B cell (primary cell): Measurements from ENCODE around the gene ZNRD2. TPM values are rescaled to one million over a fixed set of nuclear protein-coding genes. Genes with fewer than 3 reads are reported as not detected.
"Not testable (repeated sequence)": the region's sequence is repeated elsewhere in the genome, so short reads cannot be mapped to it uniquely, and the experiment has no call there.

ENCODE experiments used
- ATAC-seq: fragments of 200-7000 bp; cut with Tn5 transposase; one replicate; pipeline ENCODE4 v1.10.0; 2021; ENCODE audit warnings: low read depth, mild to moderate bottlenecking, moderate number of reproducible peaks, moderate library complexity
- CTCF ChIA-PET: fragments of 350-600 bp; sonication (Branson Sonifier 250); formaldehyde crosslinking; loops from one replicate; lab custom pipeline; 2021; ENCODE audit warnings: antibody characterized with exemption, inconsistent platforms; lab: Charles Lee
- POLR2A ChIA-PET: fragments of 350-600 bp; sonication (Branson Sonifier 250); formaldehyde crosslinking; loops from one replicate; lab custom pipeline; 2021; ENCODE audit warnings: antibody characterized with exemption; lab: Charles Lee
- DNase-seq: peaks from one replicate; pipeline ENCODE4 v3.0.0; 2013
- H2AFZ ChIP-seq: 2 replicates; pipeline ENCODE4 v1.6.1; 2012; ENCODE audit warnings: mild to moderate bottlenecking, low read depth, low read length; ENCODE audit not compliant: insufficient read depth, poor library complexity, severe bottlenecking
- H3K27ac ChIP-seq, 2 donors: 1 replicate in 1 of 2; 2 replicates in 1 of 2; pipeline ENCODE4 v1.5.1; 2012 to 2013; ENCODE audit warnings: low read length in 2 of 2, mild to moderate bottlenecking in 2 of 2, moderate library complexity in 1 of 2
- H3K27me3 ChIP-seq, 4 experiments: fragments of 200-600 bp in 1 of 4; sonication (generic) in 1 of 4; replicated peaks in 1 of 4; 1 replicate in 2 of 4; 2 replicates in 2 of 4; pipeline versions ENCODE4 v1.6.1 to v1.7.0; 2013 to 2016; ENCODE audit warnings: low read length in 3 of 4, mild to moderate bottlenecking in 2 of 4, mixed read lengths in 1 of 4, moderate library complexity in 1 of 4; ENCODE audit not compliant: insufficient read depth in 4 of 4, control insufficient read depth in 3 of 4; ENCODE audit errors: control extremely low read depth in 1 of 4
- H3K36me3 ChIP-seq, 2 experiments: replicated peaks in 1 of 2; 1 replicate in 1 of 2; 2 replicates in 1 of 2; pipeline versions ENCODE4 v1.6.1 to v1.7.1; 2013; ENCODE audit warnings: low read length in 1 of 2; ENCODE audit not compliant: insufficient read depth in 2 of 2, control insufficient read depth in 1 of 2; ENCODE audit errors: control extremely low read depth in 1 of 2, extremely low read depth in 1 of 2
- H3K4me1 ChIP-seq, 2 donors: fragments of 200-600 bp in 1 of 2; sonication (generic) in 1 of 2; 1 replicate in 1 of 2; 2 replicates in 1 of 2; pipeline versions ENCODE4 v1.5.1 to v1.6.1; 2013 to 2017; ENCODE audit warnings: low read length in 2 of 2; ENCODE audit not compliant: control insufficient read depth in 2 of 2, insufficient read depth in 2 of 2
- H3K4me2 ChIP-seq: replicated peaks from 2 replicates; pipeline ENCODE3; 2012; ENCODE audit warnings: mild to moderate bottlenecking, low read depth, low read length; ENCODE audit not compliant: poor library complexity, severe bottlenecking
- H3K4me3 ChIP-seq, 5 experiments: fragments of 200-600 bp in 1 of 5; sonication (generic) in 1 of 5; 1 replicate in 3 of 5; 2 replicates in 2 of 5; pipeline versions ENCODE4 v1.5.1 to v1.7.0; 2011 to 2016; ENCODE audit warnings: low read length in 4 of 5, mild to moderate bottlenecking in 4 of 5, low read depth in 2 of 5, control low read depth in 1 of 5, moderate library complexity in 1 of 5; ENCODE audit not compliant: insufficient read depth in 1 of 5; ENCODE audit errors: control extremely low read depth in 1 of 5, extremely low read depth in 1 of 5
- H3K79me2 ChIP-seq: fragments of 200-600 bp; sonication (generic); one replicate; pipeline ENCODE4 v1.6.0; 2016; ENCODE audit warnings: low read length; ENCODE audit not compliant: control insufficient read depth, insufficient read depth
- H3K9ac ChIP-seq: fragments of 200-600 bp; sonication (generic); 2 replicates; pipeline ENCODE4 v1.6.1; 2017; ENCODE audit warnings: mild to moderate bottlenecking, low read length, moderate library complexity
- H3K9me3 ChIP-seq, 3 donors: one replicate each; pipeline versions ENCODE4 v1.6.1 to v1.7.1; 2013; ENCODE audit warnings: low read length in 2 of 3; ENCODE audit not compliant: control insufficient read depth in 2 of 3, insufficient read depth in 1 of 3; ENCODE audit errors: control extremely low read depth in 1 of 3
- H4K20me1 ChIP-seq: 2 replicates; pipeline ENCODE4 v1.6.0; 2012; ENCODE audit warnings: mild to moderate bottlenecking, low read length; ENCODE audit not compliant: insufficient read depth, control insufficient read depth, poor library complexity, severe bottlenecking
- H3K27ac Mint-ChIP-seq: one replicate; pipeline ENCODE4 v1.8.0; 2021; ENCODE audit warnings: mixed read lengths
- H3K27me3 Mint-ChIP-seq: one replicate; pipeline ENCODE4 v1.8.0; 2021; ENCODE audit warnings: mixed read lengths
- H3K4me1 Mint-ChIP-seq: one replicate; pipeline ENCODE4 v1.8.0; 2021; ENCODE audit warnings: mixed read lengths
- H3K4me3 Mint-ChIP-seq: one replicate; pipeline ENCODE4 v1.8.0; 2021; ENCODE audit warnings: mixed read lengths
- H3K9me3 Mint-ChIP-seq: one replicate; pipeline ENCODE4 v1.8.0; 2022; ENCODE audit warnings: mixed read lengths; ENCODE audit not compliant: insufficient read depth
- EZH2 ChIP-seq: IDR thresholded peaks from 2 replicates; pipeline ENCODE4 v1.6.1; 2012; ENCODE audit warnings: borderline replicate concordance, low read depth, mild to moderate bottlenecking, moderate library complexity, low read length; ENCODE audit not compliant: insufficient read depth, poor library complexity, severe bottlenecking
- WGBS: methylation state at CpG from one replicate; pipeline ENCODE4 v1.1.5; 2013; ENCODE audit warnings: missing lambda C conversion rate; ENCODE audit not compliant: insufficient coverage; 5-methylcytosine and 5-hydroxymethylcytosine counted together
- intact Hi-C: fragments of 100-400 bp; cut with micrococcal nuclease; formaldehyde crosslinking; loops from one replicate; pipeline ENCODE4 v1.10.0; 2022
- polyA minus RNA-seq: library from RNA; depleted of rRNA, polyadenylated mRNA; stranded (reverse); fragments of >200 nt; gene quantifications from 2 replicates; pipeline ENCODE4 v1.2.3, GENCODE V29; 2012
- polyA plus RNA-seq: library from polyadenylated mRNA; depleted of rRNA; stranded (reverse); fragments of >200 nt; gene quantifications from 2 replicates; pipeline ENCODE4 v1.2.3, GENCODE V29; 2012
- total RNA-seq, 2 donors: library from RNA; stranded (reverse); fragments of 120-200 nt in 1 of 2; gene quantifications; 1 replicate in 1 of 2; 2 replicates in 1 of 2; pipeline versions ENCODE4 v1.2.3 to v1.2.4, GENCODE V29; 2013 to 2022
- TF ChIP-seq, protein P1 (sequence below): fragments of 200-600 bp; IDR thresholded peaks from one replicate; pipeline ENCODE4 v1.8.0; 2022; ENCODE audit warnings: antibody characterized with exemption, mild to moderate bottlenecking

ZNRD2 gene, protein sequence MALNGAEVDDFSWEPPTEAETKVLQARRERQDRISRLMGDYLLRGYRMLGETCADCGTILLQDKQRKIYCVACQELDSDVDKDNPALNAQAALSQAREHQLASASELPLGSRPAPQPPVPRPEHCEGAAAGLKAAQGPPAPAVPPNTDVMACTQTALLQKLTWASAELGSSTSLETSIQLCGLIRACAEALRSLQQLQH
- 22.1 and 24.0 TPM in 2 replicates for total RNA-seq
- total RNA-seq (2013) = 31.5 TPM
- polyA plus RNA-seq = 98.0 and 112 TPM in 2 replicates
- polyA minus RNA-seq = 60.1 and 67.6 TPM in 2 replicates

DNA sequence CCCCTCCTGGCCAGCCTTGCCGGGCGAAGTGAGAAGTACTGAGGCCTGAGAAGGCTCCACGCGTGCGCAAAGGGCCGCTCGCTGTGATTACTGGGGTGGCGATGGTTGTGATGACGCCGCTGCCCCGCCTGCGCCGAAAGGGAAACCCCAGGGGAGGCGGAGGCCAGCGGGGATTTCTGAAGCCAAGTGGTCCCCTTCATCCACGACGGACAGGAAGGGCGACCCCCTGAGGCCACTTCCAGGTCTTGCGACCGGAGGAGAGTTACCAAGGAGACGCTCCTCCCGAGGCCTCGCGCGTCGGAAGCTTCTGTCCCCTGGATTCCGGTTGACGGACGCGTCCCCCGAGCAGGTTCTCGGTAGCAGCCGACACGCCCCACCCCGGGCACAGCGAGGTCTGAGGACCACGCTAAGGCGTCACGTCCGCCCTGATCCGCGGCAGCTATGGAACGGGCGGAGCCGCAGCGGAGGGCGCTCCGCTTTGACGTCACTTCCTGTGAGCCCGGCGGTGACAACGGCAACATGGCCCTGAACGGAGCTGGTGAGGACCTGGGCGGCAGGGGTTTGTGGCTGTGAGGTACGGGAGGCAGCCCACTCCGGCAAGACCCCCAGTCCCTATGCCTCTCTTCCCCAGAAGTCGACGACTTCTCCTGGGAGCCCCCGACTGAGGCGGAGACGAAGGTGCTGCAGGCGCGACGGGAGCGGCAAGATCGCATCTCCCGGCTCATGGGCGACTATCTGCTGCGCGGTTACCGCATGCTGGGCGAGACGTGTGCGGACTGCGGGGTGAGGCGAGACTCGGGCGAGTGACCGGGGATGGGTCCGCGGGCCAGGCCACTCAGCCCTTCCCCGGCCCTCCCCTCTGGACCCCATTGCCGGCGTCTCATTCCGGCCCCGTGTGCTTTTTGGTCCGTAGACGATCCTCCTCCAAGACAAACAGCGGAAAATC lies at the start of gene ZNRD2:
TSS of gene ZNRD2 (plus strand) at position 505 of the 946 bp plus-strand sequence. CDS start at position 520, 15 bp downstream.
- Mint-ChIP-seq H3K27me3 (no peaks in the 10 kb centered on the region), H3K27ac (peak within 1 kb of the TSS; percentile 99), H3K9me3 (no peaks in the 10 kb centered on the region), H3K4me1 (peaks cover 75% of the 10 kb centered on the region), H3K4me3 (peak within 1 kb of the TSS; percentile 99)
- DNase-seq (peak; percentile 99), ATAC-seq (peak; percentile 67)
- peaks cover 0 to 6% of the 10 kb centered on the region in 2 experiments for H3K36me3 ChIP-seq
- CTCF ChIA-PET = interaction anchor here (0.6 to 5.1 kb wide), 13 partner anchors 10 to 318 kb away, joined by 3 to 86 read pairs (median 5); partner anchors contain the start of genes FIBP and KCNK7
- POLR2A ChIA-PET = interaction anchor here (0.5 to 1.5 kb wide), 12 partner anchors 18 to 709 kb away, joined by 3 to 16 read pairs (median 4); partner anchors contain the start of genes PCNX3, RELA and SCYL1
- peaks cover 58 to 77% of the 10 kb centered on the region in 2 donors for H3K4me1 ChIP-seq
- TF ChIP-seq EZH2 = no peak
- TF ChIP-seq, protein P1, sequence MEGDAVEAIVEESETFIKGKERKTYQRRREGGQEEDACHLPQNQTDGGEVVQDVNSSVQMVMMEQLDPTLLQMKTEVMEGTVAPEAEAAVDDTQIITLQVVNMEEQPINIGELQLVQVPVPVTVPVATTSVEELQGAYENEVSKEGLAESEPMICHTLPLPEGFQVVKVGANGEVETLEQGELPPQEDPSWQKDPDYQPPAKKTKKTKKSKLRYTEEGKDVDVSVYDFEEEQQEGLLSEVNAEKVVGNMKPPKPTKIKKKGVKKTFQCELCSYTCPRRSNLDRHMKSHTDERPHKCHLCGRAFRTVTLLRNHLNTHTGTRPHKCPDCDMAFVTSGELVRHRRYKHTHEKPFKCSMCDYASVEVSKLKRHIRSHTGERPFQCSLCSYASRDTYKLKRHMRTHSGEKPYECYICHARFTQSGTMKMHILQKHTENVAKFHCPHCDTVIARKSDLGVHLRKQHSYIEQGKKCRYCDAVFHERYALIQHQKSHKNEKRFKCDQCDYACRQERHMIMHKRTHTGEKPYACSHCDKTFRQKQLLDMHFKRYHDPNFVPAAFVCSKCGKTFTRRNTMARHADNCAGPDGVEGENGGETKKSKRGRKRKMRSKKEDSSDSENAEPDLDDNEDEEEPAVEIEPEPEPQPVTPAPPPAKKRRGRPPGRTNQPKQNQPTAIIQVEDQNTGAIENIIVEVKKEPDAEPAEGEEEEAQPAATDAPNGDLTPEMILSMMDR = peak; percentile 48
- peaks cover 39% of the 10 kb centered on the region for H4K20me1 ChIP-seq
- peak within 1 kb of the TSS; percentile 58 to 89 (median 83) for H3K4me3 ChIP-seq
- peak within 1 kb of the TSS; percentile 96 to 97 for H3K27ac ChIP-seq
- peak within 1 kb of the TSS; percentile 75 for H2AFZ ChIP-seq
- H3K9ac ChIP-seq = peak within 1 kb of the TSS; percentile 83
- intact Hi-C loops = loop anchor here (1.0 to 10.0 kb wide), 13 partner anchors 12 to 825 kb away; partner anchors contain the start of genes BANF1, EIF1AD, KAT5 and LTBP3
- WGBS = under 1% methylated on average over 79 of the region's 89 CpGs
- peak within 1 kb of the TSS; percentile 100 for H3K4me2 ChIP-seq
- H3K9me3 ChIP-seq = no peaks in the 10 kb centered on the region
- H3K27me3 ChIP-seq = no peaks in the 10 kb centered on the region
- peaks cover 65% of the 10 kb centered on the region for H3K79me2 ChIP-seq

DNA sequence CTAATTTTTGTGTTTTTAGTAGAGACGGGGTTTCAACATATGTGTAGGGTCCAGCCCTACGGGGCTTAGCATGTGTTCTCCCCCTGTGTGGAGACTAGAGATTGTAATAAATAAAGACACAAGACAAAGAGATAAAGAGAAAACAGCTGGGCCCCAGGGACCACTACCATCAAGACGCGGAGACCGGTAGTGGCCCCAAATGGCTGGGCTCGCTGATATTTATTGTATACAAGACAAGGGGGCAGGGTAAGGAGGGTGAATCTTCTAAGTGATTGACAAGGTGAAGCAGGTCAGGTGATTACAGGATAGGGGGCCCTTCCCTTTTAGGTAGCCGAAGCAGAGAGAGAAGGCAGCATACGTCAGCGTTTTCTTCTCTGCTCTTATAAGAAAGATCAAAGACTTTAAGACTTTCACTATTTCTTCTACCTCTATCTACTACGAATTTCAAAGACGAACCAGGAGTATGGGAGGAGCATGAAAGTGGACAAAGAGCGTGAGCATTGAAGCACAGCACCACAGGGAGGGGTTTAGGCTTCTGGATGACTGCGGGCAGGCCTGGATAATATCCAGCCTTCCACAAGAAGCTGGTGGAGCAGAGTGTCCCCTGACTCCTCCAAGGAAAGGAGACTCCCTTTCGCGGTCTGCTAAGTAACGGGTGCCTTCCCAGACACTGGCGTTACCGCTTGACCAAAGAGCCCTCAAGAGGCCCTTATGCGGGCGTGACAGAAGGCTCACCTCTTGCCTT lies 48.3 kb upstream of the ZNRD2 start:
- H3K9ac ChIP-seq, H3K4me3 Mint-ChIP-seq, H3K27me3 ChIP-seq, H3K4me3 ChIP-seq, H3K27me3 Mint-ChIP-seq, H3K9me3 Mint-ChIP-seq, H3K27ac Mint-ChIP-seq, H3K4me2 ChIP-seq, H3K36me3 ChIP-seq, ATAC-seq, DNase-seq, H3K27ac ChIP-seq, H2AFZ ChIP-seq, H3K9me3 ChIP-seq: not testable (repeated sequence)
- H3K79me2 ChIP-seq = peaks cover 18% of the 10 kb centered on the region
- intact Hi-C loops = loop anchor here (10.0 kb wide), 1 partner anchor 477 kb away; the partner anchor contains the start of gene SAC3D1
- POLR2A ChIA-PET = interaction anchor here (1.4 kb wide), 1 partner anchor 19 kb away, joined by 4 read pairs; no protein-coding TSS in a partner anchor
- WGBS = 96% methylated on average over 5 of the region's 20 CpGs
- CTCF ChIA-PET = interaction anchor here (1.0 to 1.7 kb wide), 2 partner anchors 68 to 412 kb away, joined by 3 read pairs; no protein-coding TSS in a partner anchor
- peaks cover 37% of the 10 kb centered on the region for H3K4me1 Mint-ChIP-seq
- peaks cover 19% of the 10 kb centered on the region for H4K20me1 ChIP-seq
- H3K4me1 ChIP-seq = peaks cover 39 to 41% of the 10 kb centered on the region in 2 donors
